Caco-2 (cell line): ENCODE results near the gene FANCC. TPM values are rescaled to one million over a fixed set of nuclear protein-coding genes. Genes with fewer than 3 reads are reported as not detected.

Experiments used
- BruUV-seq: library from RNA; stranded (reverse); fragments of 400-500 nt; replicated peaks from 2 replicates; lab custom pipeline; 2021; lab: Mats Ljungman, UMichigan
- CTCF ChIA-PET: fragments of 300-600 bp; sonication (Branson Sonifier 250); formaldehyde crosslinking; loops from one replicate; lab custom pipeline; 2022; ENCODE audit warnings: antibody characterized with exemption; lab: Charles Lee
- POLR2A ChIA-PET: fragments of 300-600 bp; sonication (Branson Sonifier 250); formaldehyde crosslinking; loops from one replicate; lab custom pipeline; 2022; ENCODE audit warnings: antibody characterized with exemption; lab: Charles Lee
- DNase-seq, 2 experiments: peaks; one replicate each; pipeline versions ENCODE4 v3.0.0 to v3.0.0-alpha.2; 2020 to 2022
- H3K27me3 ChIP-seq: replicated peaks from 2 replicates; pipeline ENCODE4 v1.6.0; 2011; ENCODE audit warnings: low read length; ENCODE audit not compliant: control insufficient read depth, insufficient read depth
- H3K36me3 ChIP-seq: 2 replicates; pipeline ENCODE4 v1.5.1; 2011; ENCODE audit warnings: low read length; ENCODE audit not compliant: control insufficient read depth, insufficient read depth
- H3K4me1 ChIP-seq: fragments of 250-450 bp; sonication (Bioruptor Pico); 2 replicates; pipeline ENCODE4 v1.5.1; 2020; ENCODE audit warnings: mild to moderate bottlenecking
- H3K4me3 ChIP-seq: 2 replicates; pipeline ENCODE4 v1.5.1; 2011; ENCODE audit warnings: low read depth, mild to moderate bottlenecking, control low read depth, low read length
- H3K9me3 ChIP-seq: fragments of 250-450 bp; sonication (Bioruptor Pico); 2 replicates; pipeline ENCODE4 v1.5.1; 2020; ENCODE audit warnings: mild to moderate bottlenecking, moderate library complexity
- H3K27ac Mint-ChIP-seq: one replicate; pipeline ENCODE4 v1.8.0; 2022; ENCODE audit warnings: mixed read lengths; ENCODE audit not compliant: unreplicated experiment
- H3K27me3 Mint-ChIP-seq: one replicate; pipeline ENCODE4 v1.8.0; 2022; ENCODE audit warnings: mixed read lengths; ENCODE audit not compliant: insufficient read depth, unreplicated experiment
- H3K36me3 Mint-ChIP-seq: one replicate; pipeline ENCODE4 v1.8.0; 2022; ENCODE audit warnings: mild to moderate bottlenecking, mixed read lengths; ENCODE audit not compliant: insufficient read depth, unreplicated experiment
- H3K4me1 Mint-ChIP-seq: one replicate; pipeline ENCODE4 v1.8.0; 2022; ENCODE audit warnings: low read depth, mixed read lengths; ENCODE audit not compliant: unreplicated experiment
- H3K4me3 Mint-ChIP-seq: one replicate; pipeline ENCODE4 v1.8.0; 2022; ENCODE audit warnings: mild to moderate bottlenecking, moderate library complexity, mixed read lengths; ENCODE audit not compliant: unreplicated experiment
- H3K9me3 Mint-ChIP-seq: one replicate; pipeline ENCODE4 v1.8.0; 2022; ENCODE audit warnings: mixed read lengths; ENCODE audit not compliant: unreplicated experiment
- CTCF ChIP-seq, 2 experiments: fragments of 200-600 bp in 1 of 2; IDR thresholded peaks; 1 replicate in 1 of 2; 2 replicates in 1 of 2; pipeline versions ENCODE4 v1.5.1 to v1.8.0; 2011 to 2022; ENCODE audit warnings: antibody characterized with exemption in 1 of 2, control low read depth in 1 of 2, inconsistent platforms in 1 of 2, low read depth in 1 of 2, low read length in 1 of 2, mild to moderate bottlenecking in 1 of 2, moderate library complexity in 1 of 2; ENCODE audit not compliant: insufficient read depth in 1 of 2, severe bottlenecking in 1 of 2, unreplicated experiment in 1 of 2
- intact Hi-C: fragments of 100-400 bp; cut with micrococcal nuclease; formaldehyde crosslinking; loops from one replicate; pipeline ENCODE4 v1.10.0; 2022; ENCODE audit not compliant: unreplicated experiment
- total RNA-seq: library from RNA; stranded (reverse); gene quantifications from 2 replicates; pipeline ENCODE4 v1.2.3, GENCODE V29; 2022

Gene FANCC
- total RNA-seq, 1 experiment from 2014 or later, result 29.2 TPM

- ChIA-PET POLR2A (no interaction called here), CTCF (no interaction called here)
- Mint-ChIP-seq H3K9me3 (no peaks in the 10 kb centered on the region), H3K36me3 (peaks cover 66% of the 10 kb centered on the region), H3K27ac (peak overlapping the region; percentile 95), H3K4me1 (peaks cover 37% of the 10 kb centered on the region), H3K4me3 (peak overlapping the region; percentile 25), H3K27me3 (no peaks in the 10 kb centered on the region)
- Histone ChIP-seq H3K9me3 (no peaks in the 10 kb centered on the region), H3K27me3 (no peaks in the 10 kb centered on the region), H3K4me3 (no peak overlapping the region), H3K36me3 (peaks cover 11% of the 10 kb centered on the region), H3K4me1 (peaks cover 26% of the 10 kb centered on the region)
- TSS peak; percentile 21 for BruUV-seq
- no peak for TF ChIP-seq CTCF (IDR thresholded peaks at IDR 0.05; ENCODE audit: insufficient read depth in 1 of 2, low read depth in 1 of 2, low read length in 1 of 2, severe bottlenecking in 1 of 2, unreplicated experiment in 1 of 2)
- DNase-seq, result no peak
- intact Hi-C loops, result loop anchor here (2.0 kb wide), 1 partner anchor 32 kb away; no protein-coding TSS in a partner anchor
Measured at GRCh38 chr9:95065224-95065623, 252.3 kb downstream of the FANCC start.

GRCh38 chr9:95063300-95063699, 254.2 kb downstream of the FANCC start:
- intact Hi-C loops, result no loop called here
- TF ChIP-seq CTCF (IDR thresholded peaks at IDR 0.05; ENCODE audit: insufficient read depth in 1 of 2, low read depth in 1 of 2, low read length in 1 of 2, severe bottlenecking in 1 of 2, unreplicated experiment in 1 of 2), result no peak
- Mint-ChIP-seq H3K36me3 (peaks cover 61% of the 10 kb centered on the region), H3K9me3 (no peaks in the 10 kb centered on the region), H3K27me3 (no peaks in the 10 kb centered on the region), H3K4me1 (peaks cover 41% of the 10 kb centered on the region), H3K4me3 (peak overlapping the region; percentile 51), H3K27ac (peak overlapping the region; percentile 95)
- H3K4me3 ChIP-seq, result no peak overlapping the region
- DNase-seq, result no peak
- H3K27me3 ChIP-seq, result no peaks in the 10 kb centered on the region
- H3K4me1 ChIP-seq, result peaks cover 31% of the 10 kb centered on the region
- ChIA-PET POLR2A (no interaction called here), CTCF (no interaction called here)
- BruUV-seq, result no TSS peak
- no peaks in the 10 kb centered on the region for H3K9me3 ChIP-seq
- H3K36me3 ChIP-seq, result peaks cover 11% of the 10 kb centered on the region

GRCh38 chr9:95062596-95063065, 254.9 kb downstream of the FANCC start:
- Mint-ChIP-seq H3K27me3 (no peaks in the 10 kb centered on the region), H3K4me1 (peaks cover 46% of the 10 kb centered on the region), H3K4me3 (no peak overlapping the region), H3K9me3 (no peaks in the 10 kb centered on the region), H3K36me3 (peaks cover 60% of the 10 kb centered on the region), H3K27ac (no peak overlapping the region)
- intact Hi-C loops, result no loop called here
- Histone ChIP-seq H3K4me3 (no peak overlapping the region), H3K9me3 (no peaks in the 10 kb centered on the region), H3K4me1 (peaks cover 37% of the 10 kb centered on the region), H3K27me3 (no peaks in the 10 kb centered on the region), H3K36me3 (peaks cover 11% of the 10 kb centered on the region)
- CTCF ChIA-PET, result no interaction called here
- DNase-seq, result no peak
- POLR2A ChIA-PET, result no interaction called here
- no peak for TF ChIP-seq CTCF (IDR thresholded peaks at IDR 0.05; ENCODE audit: insufficient read depth in 1 of 2, low read depth in 1 of 2, low read length in 1 of 2, severe bottlenecking in 1 of 2, unreplicated experiment in 1 of 2)
- no TSS peak for BruUV-seq
